DND-41 (cell line): ENCODE results near the gene CSRNP3.

ENCODE experiments used
- ATAC-seq: fragments of 200-7000 bp; cut with Tn5 transposase; 3 replicates; pipeline ENCODE4 v1.9.1; 2021; ENCODE audit warnings: low read depth; ENCODE audit not compliant: insufficient read depth
- DNase-seq: peaks from one replicate; pipeline ENCODE4 v3.0.0-alpha.2; 2020
- H2AFZ ChIP-seq: 2 replicates; pipeline ENCODE4 v1.6.0; 2012; ENCODE audit warnings: low read depth, low read length
- H3K27ac ChIP-seq: 2 replicates; pipeline ENCODE4 v1.5.1; 2012; ENCODE audit warnings: low read length, inconsistent platforms
- H3K27me3 ChIP-seq: fragments of 200-600 bp; sonication (generic); 2 replicates; pipeline ENCODE4 v1.6.0; 2012; ENCODE audit warnings: low read length, mild to moderate bottlenecking, inconsistent platforms; ENCODE audit not compliant: insufficient read depth, poor library complexity
- H3K36me3 ChIP-seq: 2 replicates; pipeline ENCODE4 v1.5.1; 2012; ENCODE audit warnings: low read length, inconsistent platforms; ENCODE audit not compliant: insufficient read depth
- H3K4me1 ChIP-seq: 2 replicates; pipeline ENCODE4 v1.5.1; 2012; ENCODE audit warnings: mild to moderate bottlenecking, low read length; ENCODE audit not compliant: insufficient read depth
- H3K4me2 ChIP-seq: 2 replicates; pipeline ENCODE4 v1.6.0; 2012; ENCODE audit warnings: mild to moderate bottlenecking, moderate library complexity, low read length, inconsistent platforms; ENCODE audit not compliant: insufficient read depth
- H3K4me3 ChIP-seq, 2 experiments: fragments of 200-600 bp in 1 of 2; shearing (Covaris generic) in 1 of 2; 2 replicates each; pipeline ENCODE4 v1.5.1; 2012 to 2016; ENCODE audit warnings: inconsistent platforms in 2 of 2, low read length in 2 of 2, mild to moderate bottlenecking in 2 of 2, low read depth in 1 of 2, moderate library complexity in 1 of 2
- H3K79me2 ChIP-seq: 2 replicates; pipeline ENCODE4 v1.6.0; 2012; ENCODE audit warnings: low read length, inconsistent platforms; ENCODE audit not compliant: insufficient read depth
- H3K9ac ChIP-seq: 2 replicates; pipeline ENCODE4 v1.6.0; 2012; ENCODE audit warnings: low read depth, mild to moderate bottlenecking, inconsistent platforms, low read length, moderate library complexity
- H3K9me3 ChIP-seq: 2 replicates; pipeline ENCODE4 v1.5.1; 2012; ENCODE audit warnings: low read length, moderate library complexity, mild to moderate bottlenecking, inconsistent platforms; ENCODE audit not compliant: insufficient read depth, severe bottlenecking
- H4K20me1 ChIP-seq: 2 replicates; pipeline ENCODE4 v1.6.0; 2012; ENCODE audit warnings: low read length; ENCODE audit not compliant: insufficient read depth
- EZH2 ChIP-seq: IDR thresholded peaks from 3 replicates; pipeline ENCODE4 v1.6.1; 2012; ENCODE audit warnings: borderline replicate concordance, low read depth, mild to moderate bottlenecking, moderate library complexity, low read length, inconsistent platforms; ENCODE audit not compliant: severe bottlenecking
- TF ChIP-seq, protein P1 (sequence below): IDR thresholded peaks from 2 replicates; pipeline ENCODE4 v1.5.1; 2012; ENCODE audit warnings: borderline replicate concordance, low read length, moderate library complexity, mild to moderate bottlenecking; ENCODE audit not compliant: poor library complexity, severe bottlenecking; ENCODE audit errors: extremely low read depth

The CSRNP3 gene

DNA sequence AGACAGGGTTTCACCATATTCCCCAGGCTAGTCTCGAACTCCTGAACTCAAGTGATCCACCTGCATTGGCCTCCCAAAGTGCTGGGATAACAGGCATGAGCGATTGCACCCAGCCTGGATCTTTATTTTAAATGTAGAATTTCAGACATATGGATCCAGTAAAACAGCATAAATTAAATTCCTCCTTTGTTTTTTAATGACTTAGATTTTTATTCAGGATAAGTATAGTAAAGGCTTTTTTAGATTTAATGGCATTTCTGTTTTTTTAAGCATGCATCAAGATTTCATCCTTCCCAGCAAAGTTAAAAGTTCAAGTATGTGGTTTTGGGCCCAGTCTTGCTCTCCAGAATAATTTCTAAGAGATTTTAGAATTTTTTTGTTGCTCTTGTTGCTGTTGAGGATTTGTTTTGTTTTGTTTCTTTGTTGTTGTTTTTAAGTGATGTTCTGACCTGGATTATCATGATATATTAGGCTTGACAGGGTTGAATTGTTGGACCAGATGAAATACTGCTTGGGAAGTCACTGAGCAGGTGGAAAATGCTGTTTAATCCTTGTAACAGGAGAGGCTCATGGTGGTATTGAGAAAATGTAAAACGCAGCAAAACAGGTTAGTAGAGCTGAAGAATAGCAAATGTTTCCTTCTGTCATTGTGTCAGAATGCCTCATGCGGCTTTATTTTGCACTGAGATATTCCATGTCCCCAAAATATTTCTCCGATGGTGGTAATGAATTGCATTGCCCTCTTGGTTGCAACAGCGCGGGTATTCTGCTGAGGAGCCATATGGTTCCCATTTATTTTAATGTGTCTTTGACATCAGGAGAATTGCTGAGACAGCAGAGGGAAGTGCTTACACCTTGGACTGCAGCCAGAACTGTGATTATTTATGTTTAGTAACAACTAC, 176.7 kb downstream of the CSRNP3 start:
- no peak for DNase-seq
- Histone ChIP-seq H3K36me3 (no peaks in the 10 kb centered on the region), H2AFZ (no peak overlapping the region), H3K4me3 (no peak overlapping the region), H3K79me2 (no peaks in the 10 kb centered on the region), H3K27me3 (no peaks in the 10 kb centered on the region), H3K27ac (no peak overlapping the region), H3K9ac (no peak overlapping the region), H3K4me1 (no peaks in the 10 kb centered on the region), H4K20me1 (no peaks in the 10 kb centered on the region), H3K9me3 (no peaks in the 10 kb centered on the region), H3K4me2 (no peak overlapping the region)
- ATAC-seq = no peak
- TF ChIP-seq EZH2 = no peak
- TF ChIP-seq, protein P1, sequence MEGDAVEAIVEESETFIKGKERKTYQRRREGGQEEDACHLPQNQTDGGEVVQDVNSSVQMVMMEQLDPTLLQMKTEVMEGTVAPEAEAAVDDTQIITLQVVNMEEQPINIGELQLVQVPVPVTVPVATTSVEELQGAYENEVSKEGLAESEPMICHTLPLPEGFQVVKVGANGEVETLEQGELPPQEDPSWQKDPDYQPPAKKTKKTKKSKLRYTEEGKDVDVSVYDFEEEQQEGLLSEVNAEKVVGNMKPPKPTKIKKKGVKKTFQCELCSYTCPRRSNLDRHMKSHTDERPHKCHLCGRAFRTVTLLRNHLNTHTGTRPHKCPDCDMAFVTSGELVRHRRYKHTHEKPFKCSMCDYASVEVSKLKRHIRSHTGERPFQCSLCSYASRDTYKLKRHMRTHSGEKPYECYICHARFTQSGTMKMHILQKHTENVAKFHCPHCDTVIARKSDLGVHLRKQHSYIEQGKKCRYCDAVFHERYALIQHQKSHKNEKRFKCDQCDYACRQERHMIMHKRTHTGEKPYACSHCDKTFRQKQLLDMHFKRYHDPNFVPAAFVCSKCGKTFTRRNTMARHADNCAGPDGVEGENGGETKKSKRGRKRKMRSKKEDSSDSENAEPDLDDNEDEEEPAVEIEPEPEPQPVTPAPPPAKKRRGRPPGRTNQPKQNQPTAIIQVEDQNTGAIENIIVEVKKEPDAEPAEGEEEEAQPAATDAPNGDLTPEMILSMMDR = no peak

DNA sequence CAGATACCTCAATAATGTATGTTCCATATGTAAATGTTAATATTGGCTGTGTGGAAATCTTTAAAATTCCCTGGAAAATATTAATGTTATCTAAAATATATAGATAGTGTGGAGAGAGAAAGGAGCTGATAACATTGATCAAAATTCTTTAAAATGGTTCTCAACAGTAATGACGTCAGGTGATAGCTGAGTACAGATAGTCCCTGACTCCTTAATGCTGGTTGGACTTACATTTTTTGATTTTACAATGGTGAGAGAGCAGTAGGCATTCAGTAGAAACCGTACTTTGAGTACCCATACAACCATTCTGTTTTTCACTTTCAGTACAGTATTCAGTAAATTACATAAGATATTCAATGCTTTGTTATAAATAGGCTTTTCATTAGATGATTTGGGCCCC, 177.9 kb downstream of the CSRNP3 start:
- no peak overlapping the region for H3K4me2 ChIP-seq
- DNase-seq = no peak
- no peaks in the 10 kb centered on the region for H3K9me3 ChIP-seq
- no peaks in the 10 kb centered on the region for H4K20me1 ChIP-seq
- H3K4me1 ChIP-seq = no peaks in the 10 kb centered on the region
- H2AFZ ChIP-seq = no peak overlapping the region
- H3K4me3 ChIP-seq = no peak overlapping the region
- no peak for ATAC-seq
- no peak overlapping the region for H3K27ac ChIP-seq
- TF ChIP-seq, protein P1 = no peak
- TF ChIP-seq EZH2 = no peak
- no peak overlapping the region for H3K9ac ChIP-seq
- no peaks in the 10 kb centered on the region for H3K27me3 ChIP-seq
- no peaks in the 10 kb centered on the region for H3K36me3 ChIP-seq
- H3K79me2 ChIP-seq = no peaks in the 10 kb centered on the region

DNA sequence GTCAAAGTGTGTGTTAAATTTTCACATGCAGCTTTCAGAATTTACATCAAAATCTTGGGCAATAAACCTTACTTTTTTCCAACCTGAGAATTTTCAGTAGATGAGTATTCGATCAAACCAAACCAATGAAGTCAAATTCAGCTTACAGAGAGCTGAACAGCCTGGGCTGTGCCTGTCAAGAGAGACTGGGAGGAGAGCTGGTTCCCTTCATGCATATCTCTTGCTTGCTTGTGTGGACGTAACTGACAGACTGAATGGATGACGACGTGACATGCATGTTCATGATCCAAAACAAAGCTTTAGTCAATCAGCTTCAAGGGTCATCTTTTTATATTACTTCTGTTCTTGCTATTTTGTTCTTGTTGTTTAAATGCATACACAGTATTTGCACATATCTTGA, 179.3 kb downstream of the CSRNP3 start:
- Histone ChIP-seq H3K4me2 (no peak overlapping the region), H3K4me1 (no peaks in the 10 kb centered on the region), H2AFZ (no peak overlapping the region), H3K9ac (no peak overlapping the region), H3K79me2 (no peaks in the 10 kb centered on the region), H3K36me3 (no peaks in the 10 kb centered on the region), H4K20me1 (no peaks in the 10 kb centered on the region), H3K4me3 (no peak overlapping the region), H3K9me3 (no peaks in the 10 kb centered on the region), H3K27ac (no peak overlapping the region), H3K27me3 (no peaks in the 10 kb centered on the region)
- ATAC-seq (no peak), DNase-seq (no peak)
- TF ChIP-seq EZH2 = no peak
- TF ChIP-seq, protein P1 = no peak
